ENCODE measurements around the gene JAM3. TPM values are rescaled to one million over a fixed set of nuclear protein-coding genes. Genes with fewer than 3 reads are reported as not detected.

JAM3 gene
- total and polyA plus RNA-seq, 10 of the 15 experiments (the other 5 are each of a cell fraction or from before 2014, with no cell fraction given): 0.04 to 1.1 (median 0.32) TPM; not detected in 1

DNA sequence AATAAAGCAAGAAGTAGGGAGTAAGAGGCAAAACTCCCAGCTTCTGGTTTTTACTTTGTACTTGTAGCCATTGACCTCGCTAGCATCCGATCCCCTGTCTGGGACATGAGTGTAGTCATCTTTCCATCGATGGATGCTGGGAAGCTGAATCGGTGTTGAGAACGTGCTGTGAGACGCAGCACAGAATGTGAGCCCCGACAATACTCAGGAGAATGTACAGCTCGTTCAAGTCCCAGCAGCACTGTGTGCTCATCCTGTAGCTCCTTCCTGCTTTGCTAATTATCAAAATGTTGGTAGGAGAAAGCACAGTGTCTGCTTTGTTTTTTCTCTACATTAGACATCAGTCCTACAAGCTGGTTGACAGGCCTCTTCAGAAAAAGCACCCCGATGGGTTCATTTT, 56.6 kb downstream of the JAM3 start:
- POLR2A ChIA-PET: no interaction called here

More for the DNA sequence above, 56.6 kb downstream of the JAM3 start:
- intact Hi-C loops (cut with micrococcal nuclease; ENCODE audit: unreplicated experiment): no loop called here
- DNase-seq (ENCODE audit: low read depth, low spot score): no peak
- ChIA-PET CTCF (no interaction called here), SMC1A (ENCODE audit: uncharacterized antibody, unreplicated experiment) (no interaction called here), RAD21 (ENCODE audit: unreplicated experiment) (no interaction called here)
- no peaks in the 10 kb centered on the region for H4K20me1 ChIP-seq (ENCODE audit: control insufficient read depth, insufficient read depth)
- FAIRE-seq: no peak
- no peak overlapping the region for H2AFZ ChIP-seq (ENCODE audit: control insufficient read depth, low read depth, low read length)
- BruUV-seq (replicated peaks): no TSS peak
- no peak overlapping the region for H3K9ac ChIP-seq (ENCODE audit: control insufficient read depth, insufficient read depth, low read length)
- H3K79me2 ChIP-seq (ENCODE audit: control insufficient read depth, insufficient read depth, low read length): no peaks in the 10 kb centered on the region
- no peak overlapping the region for H3K4me3 ChIP-seq
- no peaks in the 10 kb centered on the region for H3K36me3 ChIP-seq (ENCODE audit: control insufficient read depth in 2 of 2, insufficient read depth in 2 of 2, low read length in 1 of 2)
- ATAC-seq: no peak
- no peaks in the 10 kb centered on the region for H3K4me1 ChIP-seq (ENCODE audit: control insufficient read depth, insufficient read depth, low read length)
- no peaks in the 10 kb centered on the region; the same call in 2 of the 3 replicates for H3K9me3 ChIP-seq (replicated peaks; ENCODE audit: control insufficient read depth, insufficient read depth, low read length)
- WGBS (ENCODE audit: insufficient coverage, insufficient replicate concordance, low lambda C conversion rate, missing lambda C conversion rate): 83% methylated on average over 9 of the region's 9 CpGs
- in situ Hi-C loops (cut with MboI): no loop called here
- no peak overlapping the region for H3K27ac ChIP-seq (ENCODE audit: control insufficient read depth, insufficient read depth)
- TF ChIP-seq BMI1 (IDR thresholded peaks at IDR 0.05; ENCODE audit: borderline replicate concordance): no peak
- TF ChIP-seq, protein P1, sequence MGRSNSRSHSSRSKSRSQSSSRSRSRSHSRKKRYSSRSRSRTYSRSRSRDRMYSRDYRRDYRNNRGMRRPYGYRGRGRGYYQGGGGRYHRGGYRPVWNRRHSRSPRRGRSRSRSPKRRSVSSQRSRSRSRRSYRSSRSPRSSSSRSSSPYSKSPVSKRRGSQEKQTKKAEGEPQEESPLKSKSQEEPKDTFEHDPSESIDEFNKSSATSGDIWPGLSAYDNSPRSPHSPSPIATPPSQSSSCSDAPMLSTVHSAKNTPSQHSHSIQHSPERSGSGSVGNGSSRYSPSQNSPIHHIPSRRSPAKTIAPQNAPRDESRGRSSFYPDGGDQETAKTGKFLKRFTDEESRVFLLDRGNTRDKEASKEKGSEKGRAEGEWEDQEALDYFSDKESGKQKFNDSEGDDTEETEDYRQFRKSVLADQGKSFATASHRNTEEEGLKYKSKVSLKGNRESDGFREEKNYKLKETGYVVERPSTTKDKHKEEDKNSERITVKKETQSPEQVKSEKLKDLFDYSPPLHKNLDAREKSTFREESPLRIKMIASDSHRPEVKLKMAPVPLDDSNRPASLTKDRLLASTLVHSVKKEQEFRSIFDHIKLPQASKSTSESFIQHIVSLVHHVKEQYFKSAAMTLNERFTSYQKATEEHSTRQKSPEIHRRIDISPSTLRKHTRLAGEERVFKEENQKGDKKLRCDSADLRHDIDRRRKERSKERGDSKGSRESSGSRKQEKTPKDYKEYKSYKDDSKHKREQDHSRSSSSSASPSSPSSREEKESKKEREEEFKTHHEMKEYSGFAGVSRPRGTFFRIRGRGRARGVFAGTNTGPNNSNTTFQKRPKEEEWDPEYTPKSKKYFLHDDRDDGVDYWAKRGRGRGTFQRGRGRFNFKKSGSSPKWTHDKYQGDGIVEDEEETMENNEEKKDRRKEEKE (IDR thresholded peaks at IDR 0.05): no peak
- TF ChIP-seq MYB (IDR thresholded peaks at IDR 0.05; ENCODE audit: borderline replicate concordance, low read depth, low read length): no peak
- no peak for TF ChIP-seq NFXL1 (IDR thresholded peaks at IDR 0.05; ENCODE audit: borderline replicate concordance)
- TF ChIP-seq NBN (IDR thresholded peaks at IDR 0.05): no peak
- no peak for TF ChIP-seq JUND (IDR thresholded peaks at IDR 0.05; ENCODE audit: low read depth, low read length)
- no peak for TF ChIP-seq STAT3 (IDR thresholded peaks at IDR 0.05; ENCODE audit: low read depth, low read length)
- TF ChIP-seq SMC3 (IDR thresholded peaks at IDR 0.05; ENCODE audit: borderline replicate concordance, low read length): no peak
- no peak for TF ChIP-seq POU2F2 (IDR thresholded peaks at IDR 0.05; ENCODE audit: borderline replicate concordance, low read depth, low read length)
- H3K4me2 ChIP-seq (ENCODE audit: control insufficient read depth, insufficient read depth): no peak overlapping the region
- no peaks in the 10 kb centered on the region; a peak in 1 of 4 replicates for H3K27me3 ChIP-seq (replicated peaks in 1 of 2; ENCODE audit: control insufficient read depth in 2 of 2, insufficient read depth in 2 of 2, low read length in 1 of 2)

Data from GM12878 (cell line).